Spinal cord (tissue), 10 donors: Measurements from ENCODE around the gene GOLGA6L22. TPM values are rescaled to one million over a fixed set of nuclear protein-coding genes. Genes with fewer than 3 reads are reported as not detected.
"Not testable (repeated sequence)": the region's sequence is repeated elsewhere in the genome, so short reads cannot be mapped to it uniquely, and the experiment has no call there.

Experiments
- DNase-seq, 6 donors: peaks; one replicate each; pipeline versions ENCODE4 v3.0.0 to v3.0.0-alpha.2; 2013 to 2015; ENCODE audit warnings: low spot score in 6 of 6, low read depth in 4 of 6
- H3K27ac ChIP-seq: one replicate; pipeline ENCODE4 v1.5.1; 2013; ENCODE audit warnings: low read depth, low read length, control low read depth
- H3K27me3 ChIP-seq: one replicate; pipeline ENCODE4 v1.6.1; 2013; ENCODE audit warnings: low read length; ENCODE audit not compliant: control insufficient read depth, insufficient read depth
- H3K36me3 ChIP-seq: one replicate; pipeline ENCODE4 v1.6.1; 2013; ENCODE audit warnings: low read length; ENCODE audit not compliant: control insufficient read depth, insufficient read depth
- H3K4me1 ChIP-seq: one replicate; pipeline ENCODE4 v1.6.1; 2013; ENCODE audit warnings: low read length; ENCODE audit not compliant: control insufficient read depth, insufficient read depth
- H3K4me3 ChIP-seq: one replicate; pipeline ENCODE4 v1.5.1; 2013; ENCODE audit warnings: low read depth, low read length, control low read depth
- H3K9me3 ChIP-seq: one replicate; pipeline ENCODE4 v1.6.1; 2013; ENCODE audit warnings: low read length; ENCODE audit not compliant: control insufficient read depth, insufficient read depth
- WGBS: methylation state at CpG from one replicate; pipeline ENCODE4 v1.1.5; 2013; ENCODE audit warnings: missing lambda C conversion rate; ENCODE audit not compliant: insufficient coverage; 5-methylcytosine and 5-hydroxymethylcytosine counted together
- polyA plus RNA-seq, 2 donors: library from polyadenylated mRNA; unstranded; fragments of 120-200 nt; gene quantifications; one replicate each; pipeline ENCODE4 v1.2.1, GENCODE V29; 2013; ENCODE audit not compliant: insufficient read length in 2 of 2
- small RNA-seq: library from RNA; depleted of rRNA; stranded (forward); fragments of <200 nt; gene quantifications from one replicate; pipeline ENCODE3, GENCODE V24; 2014; ENCODE audit warnings: low replicate concordance
- total RNA-seq, 2 donors: library from RNA; depleted of rRNA in 1 of 2; stranded (reverse); fragments of 120-200 nt in 1 of 2; fragments of >200 nt in 1 of 2; gene quantifications; one replicate each; pipeline versions ENCODE4 v1.2.3 to v1.2.4, GENCODE V29; 2013 to 2014
- donor health status: healthy.

The GOLGA6L22 gene
- total and polyA plus RNA-seq, 4 donors = not detected

DNA sequence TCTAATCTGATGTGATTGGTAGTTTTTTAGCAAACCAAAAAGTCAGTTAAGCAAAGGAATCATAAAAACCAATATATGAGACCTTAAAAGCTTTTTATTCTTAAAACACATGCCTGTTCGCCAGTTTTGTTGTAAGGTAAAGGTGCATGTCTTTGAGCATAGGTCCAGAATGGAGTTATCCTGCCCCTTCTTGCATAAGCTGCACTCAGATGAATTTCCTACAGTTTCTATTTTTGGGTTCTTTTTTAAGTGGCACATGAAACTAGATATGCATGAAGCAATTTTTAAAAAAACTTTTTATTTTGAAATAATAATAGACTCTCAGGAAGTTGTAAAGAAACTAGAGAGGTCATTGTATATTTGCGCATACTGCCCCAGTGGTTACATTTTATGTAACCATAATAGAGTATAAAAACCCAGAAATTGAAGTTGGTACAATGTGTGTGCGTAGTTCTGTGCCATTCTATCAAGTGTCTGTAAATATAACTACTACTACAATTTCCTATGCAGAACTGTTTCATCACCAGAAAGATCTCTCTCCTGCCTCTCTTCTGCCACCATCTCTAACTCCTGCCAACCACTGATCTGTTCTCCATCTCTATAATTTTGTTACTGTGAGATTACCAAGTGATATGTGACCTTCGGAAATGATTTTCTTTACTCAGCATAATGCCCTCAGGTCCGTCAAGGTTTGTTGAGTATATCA, 39.7 kb downstream of the GOLGA6L22 start:
- not testable (repeated sequence) for H3K9me3 ChIP-seq, H3K36me3 ChIP-seq, H3K27me3 ChIP-seq, H3K4me3 ChIP-seq, H3K4me1 ChIP-seq, DNase-seq, H3K27ac ChIP-seq
- no CpG with 5 or more reads among the region's 5 CpGs for WGBS

DNA sequence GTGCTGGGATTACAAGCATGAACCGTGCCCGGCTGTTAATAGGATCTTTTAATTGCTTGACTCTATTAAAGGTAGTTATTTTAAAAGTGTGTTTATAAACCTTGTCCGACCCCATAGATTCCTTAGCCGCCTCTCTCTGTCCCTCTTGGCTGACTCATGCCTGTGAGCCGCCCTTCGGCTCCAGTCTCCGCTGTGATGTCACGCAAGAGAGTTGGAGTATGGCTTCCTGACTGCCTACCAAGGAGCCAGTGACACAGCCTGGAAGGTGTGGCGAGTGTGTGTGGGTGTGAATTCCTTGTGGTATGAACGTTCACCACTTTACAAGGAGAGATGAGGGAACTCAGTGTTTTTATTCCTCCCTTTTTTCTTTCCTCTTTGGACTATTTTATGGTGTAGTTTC, 43.6 kb downstream of the GOLGA6L22 start:
- not testable (repeated sequence) for H3K27ac ChIP-seq, DNase-seq, H3K27me3 ChIP-seq, H3K9me3 ChIP-seq, H3K4me1 ChIP-seq, H3K36me3 ChIP-seq, H3K4me3 ChIP-seq
- no CpG with 5 or more reads among the region's 10 CpGs for WGBS

GRCh38 chr15:22506959-22507358, 48.3 kb downstream of the GOLGA6L22 start:
- not testable (repeated sequence) for DNase-seq, H3K4me1 ChIP-seq, H3K36me3 ChIP-seq, H3K4me3 ChIP-seq, H3K27me3 ChIP-seq, H3K9me3 ChIP-seq, H3K27ac ChIP-seq
- no CpG with 5 or more reads among the region's 9 CpGs for WGBS

GRCh38 chr15:22516140-22516539, 57.4 kb downstream of the GOLGA6L22 start:
- not testable (repeated sequence) for H3K4me3 ChIP-seq, H3K9me3 ChIP-seq, H3K27me3 ChIP-seq, H3K27ac ChIP-seq, H3K4me1 ChIP-seq, DNase-seq, H3K36me3 ChIP-seq
- no CpG with 5 or more reads among the region's 15 CpGs for WGBS

Small RNA genes within 50 kb of the gene (small RNA-seq; reads per million reads assigned to genes)
- gene RN7SL545P = not detected
